GM19452 (cell line): ENCODE results near the gene ERP27.

ENCODE experiments used
- ATAC-seq: cut with Tn5 transposase; IDR thresholded peaks from one replicate; pipeline ENCODE4 v1.9.1; 2021; ENCODE audit not compliant: unreplicated experiment

ERP27 gene

DNA sequence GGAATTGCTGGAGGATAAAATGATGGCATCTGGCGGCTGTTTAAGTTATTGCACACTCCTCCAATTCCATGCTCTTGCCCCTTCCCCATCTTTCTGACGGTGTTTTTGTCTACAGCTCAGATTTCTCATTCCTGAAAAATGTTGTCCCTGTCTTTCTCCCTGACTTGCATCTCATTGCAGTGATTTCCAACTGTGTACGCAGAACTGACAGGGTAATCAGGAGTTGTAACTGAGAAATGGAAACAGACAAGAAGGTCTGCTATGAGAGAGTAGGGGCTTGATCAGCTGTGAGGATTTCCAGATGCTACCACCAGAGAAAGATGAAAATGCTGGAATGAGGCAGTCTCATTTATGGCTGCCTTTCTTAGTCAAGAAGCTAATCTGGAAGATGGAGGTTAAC is 1.3 kb downstream of the ERP27 start:
- no peak for ATAC-seq

DNA sequence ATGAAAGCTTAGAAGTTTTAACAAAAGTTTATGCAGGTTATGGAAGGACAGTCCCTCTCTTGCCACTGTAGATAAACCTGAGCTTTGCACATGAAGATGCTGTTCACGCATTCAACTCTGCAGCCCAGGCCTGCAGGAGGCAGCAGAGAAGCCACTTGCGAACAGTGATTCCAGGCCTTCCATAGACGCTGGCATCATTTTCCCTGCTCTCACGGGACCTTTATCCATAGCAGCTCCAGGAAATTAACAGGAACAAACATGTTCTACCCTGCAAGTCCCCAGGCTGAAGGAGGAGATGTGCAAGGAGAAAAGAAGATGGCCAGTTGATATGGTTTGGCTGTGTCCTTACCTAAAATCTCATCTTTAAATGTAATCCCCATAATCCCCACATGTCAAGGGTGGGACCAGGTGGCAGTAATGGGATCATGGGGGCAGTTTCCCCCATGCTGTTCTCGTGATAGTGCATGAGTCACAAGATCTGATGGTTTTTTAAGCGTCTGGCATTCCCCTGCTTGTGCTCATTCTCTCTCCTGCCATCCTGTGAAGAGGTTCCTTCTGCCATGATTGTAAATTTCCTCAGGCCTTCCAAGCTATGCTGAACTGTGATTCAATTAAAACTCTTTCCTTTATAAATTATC is 2.0 kb downstream of the ERP27 start:
- ATAC-seq, result no peak

DNA sequence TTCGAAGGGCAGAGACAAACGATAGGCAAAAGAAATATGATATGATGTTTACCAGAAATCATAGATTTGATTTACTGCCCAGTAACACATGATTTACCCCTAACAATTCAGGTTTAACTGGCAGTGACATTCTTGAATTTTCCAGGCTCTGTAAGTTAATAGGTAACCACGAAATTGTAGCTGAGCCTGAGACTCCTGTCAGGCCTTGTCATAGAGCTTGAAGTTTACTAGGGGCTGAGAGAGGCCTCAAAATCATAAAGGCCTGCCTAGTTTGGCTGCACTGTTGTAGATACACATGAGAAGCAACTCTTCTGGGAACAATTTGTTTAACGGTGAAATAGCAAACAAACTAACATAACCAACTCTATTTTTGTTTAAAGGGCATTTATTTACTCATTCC is 3.3 kb downstream of the ERP27 start:
- no peak for ATAC-seq

DNA sequence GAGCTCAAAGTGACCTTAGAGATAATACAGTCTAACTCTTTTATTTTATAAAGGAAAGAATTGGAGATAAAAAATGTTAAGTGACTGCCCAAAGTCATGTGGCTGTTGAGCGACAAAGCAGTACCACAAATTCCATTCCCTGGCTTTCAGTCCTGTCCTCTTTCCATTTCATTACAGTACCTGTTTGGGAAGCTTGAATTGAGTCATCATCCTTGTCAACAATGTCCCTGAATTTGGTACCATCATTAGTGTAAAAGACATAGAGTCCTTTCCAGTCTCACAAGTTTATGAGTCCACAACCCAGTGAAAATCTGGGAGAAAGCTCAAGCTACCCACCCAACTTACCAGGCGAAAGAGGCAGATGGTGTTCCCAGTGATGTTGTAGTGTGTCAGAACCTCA is 3.8 kb downstream of the ERP27 start:
- no peak for ATAC-seq

DNA sequence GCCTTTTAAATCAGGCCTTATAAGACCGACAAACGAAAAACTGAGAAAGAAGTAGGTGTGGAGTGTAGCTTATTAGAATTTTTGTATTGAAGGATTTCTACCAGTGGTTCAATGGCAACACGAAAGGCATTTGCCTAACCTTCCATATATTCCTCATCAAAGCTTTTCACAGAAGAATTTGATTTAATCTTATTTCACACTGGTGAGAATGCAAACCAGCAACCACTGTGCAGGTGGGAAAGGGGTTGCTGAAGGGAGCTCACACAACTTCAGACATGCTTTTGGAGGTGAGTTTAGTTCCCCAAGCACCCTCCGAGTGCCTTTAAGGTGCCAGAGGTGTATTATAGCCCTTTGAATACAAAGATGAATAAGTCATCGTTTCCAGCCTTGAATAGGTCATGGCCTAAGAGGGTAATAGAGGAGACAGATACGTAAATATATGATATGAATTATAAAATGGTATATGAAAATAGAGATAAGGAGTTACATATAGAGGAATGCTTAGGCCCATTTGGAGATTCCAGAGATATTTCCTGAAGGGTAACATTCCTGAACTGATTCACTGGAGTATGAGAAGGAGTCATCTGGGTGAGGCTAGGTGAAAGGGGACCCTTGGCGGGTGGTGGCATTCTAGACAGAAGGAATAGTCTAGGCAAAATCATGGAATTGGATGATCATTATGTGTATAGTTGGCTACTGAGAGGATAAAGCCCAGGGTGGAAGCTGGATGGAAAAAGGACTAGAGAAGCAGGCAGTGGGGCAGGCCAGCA is 6.4 kb downstream of the ERP27 start:
- no peak for ATAC-seq

DNA sequence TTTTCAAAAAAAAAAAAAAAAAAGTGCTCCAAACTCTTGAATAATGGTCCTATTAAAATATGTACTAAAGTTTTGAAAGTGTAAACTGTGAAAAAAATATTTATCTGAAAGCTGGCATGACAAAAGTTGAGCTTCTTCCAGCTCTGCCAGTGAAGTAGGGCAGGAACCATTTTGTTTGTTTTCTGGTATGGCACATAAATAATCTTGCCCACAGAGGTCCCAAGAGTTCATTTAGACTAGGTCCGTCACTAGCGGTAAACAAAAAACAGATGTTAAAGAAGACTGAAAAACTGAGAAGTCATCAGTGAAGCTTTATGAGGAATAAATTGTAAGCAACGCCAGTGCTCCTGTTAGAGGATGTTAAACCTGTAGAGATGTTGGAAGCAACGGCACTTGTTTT is 7.0 kb downstream of the ERP27 start:
- ATAC-seq, result no peak

- no peak for ATAC-seq
These were observed 8.0 kb downstream of the ERP27 start for GRCh38 chr12:14930299-14930698.

- ATAC-seq, result no peak
These were observed 9.4 kb downstream of the ERP27 start for GRCh38 chr12:14928931-14929330.

- ATAC-seq, result no peak
These were observed 11.1 kb downstream of the ERP27 start for GRCh38 chr12:14927267-14927666.

GRCh38 chr12:14924541-14924940 is 13.8 kb downstream of the ERP27 start:
- ATAC-seq, result no peak

GRCh38 chr12:14923944-14924343 is 14.4 kb downstream of the ERP27 start:
- ATAC-seq, result no peak

DNA sequence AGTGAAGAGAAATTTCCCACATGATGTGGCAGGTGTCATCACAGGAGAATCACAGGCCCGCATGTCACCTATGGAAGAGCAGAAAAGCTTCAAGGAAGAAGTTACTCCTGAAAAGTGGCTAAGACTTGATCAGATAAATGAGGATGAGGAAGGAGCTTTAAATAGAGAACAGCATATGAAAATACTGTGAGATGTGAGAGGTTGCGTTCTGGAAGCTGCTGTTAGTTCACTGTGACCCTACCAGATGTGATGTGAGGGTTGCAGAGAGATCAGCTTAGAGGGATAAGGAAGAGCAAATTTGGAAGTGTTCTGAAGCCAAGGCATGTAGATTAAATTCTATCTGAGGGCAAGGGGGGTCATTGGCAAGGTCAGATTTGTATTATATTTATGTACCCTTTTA is 17.1 kb downstream of the ERP27 start:
- ATAC-seq, result no peak

DNA sequence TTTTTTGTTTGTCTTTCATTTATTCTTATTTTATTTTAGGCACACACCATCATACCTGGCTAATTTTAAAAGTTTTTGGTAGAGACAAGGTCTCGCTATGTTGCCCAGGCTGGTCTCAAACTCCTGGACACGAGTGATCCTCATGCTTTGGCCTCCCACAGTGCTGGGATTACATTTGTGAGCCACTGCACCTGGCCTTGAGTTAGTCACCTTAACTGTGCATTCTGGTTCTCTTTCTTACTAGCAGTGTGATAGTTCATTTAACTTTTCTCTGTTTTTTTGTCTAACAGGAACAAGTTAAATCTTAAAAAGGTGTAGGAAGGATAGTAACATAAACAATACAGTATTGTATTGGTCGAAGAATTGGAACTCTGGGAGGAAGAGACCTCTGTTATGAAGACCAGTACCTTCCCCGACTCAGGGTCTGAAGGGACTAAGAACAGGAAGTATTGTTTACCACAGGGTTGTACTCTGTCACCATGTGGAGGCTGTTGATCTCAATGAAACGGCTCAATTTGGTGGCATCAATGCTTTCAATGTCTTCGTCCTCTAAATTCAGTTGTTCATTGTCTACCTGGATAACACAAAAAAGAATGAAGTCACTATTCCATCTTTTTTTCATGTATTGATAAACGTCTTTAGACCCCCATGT is 17.7 kb downstream of the ERP27 start:
- ATAC-seq, result no peak

- ATAC-seq, result no peak
These were observed 18.9 kb downstream of the ERP27 start for GRCh38 chr12:14919455-14919854.

DNA sequence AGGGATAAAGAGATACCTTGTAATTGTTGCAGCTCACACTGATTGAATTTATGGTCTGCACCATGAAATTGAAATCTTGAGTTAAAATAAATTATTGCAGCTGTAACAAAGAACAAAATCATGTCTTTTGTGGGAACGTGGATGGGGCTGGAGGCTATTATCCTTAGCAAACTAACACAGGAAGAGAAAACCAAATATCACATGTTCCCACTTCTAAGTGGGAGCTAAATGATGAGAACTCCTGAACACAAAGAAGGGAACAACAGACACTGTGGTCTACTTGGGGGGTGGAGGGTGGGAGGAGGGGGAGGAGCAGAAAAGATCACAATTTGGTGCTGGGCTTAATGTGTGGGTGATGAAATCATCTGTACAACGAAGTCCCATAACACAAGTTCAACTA is 22.6 kb downstream of the ERP27 start:
- no peak for ATAC-seq

DNA sequence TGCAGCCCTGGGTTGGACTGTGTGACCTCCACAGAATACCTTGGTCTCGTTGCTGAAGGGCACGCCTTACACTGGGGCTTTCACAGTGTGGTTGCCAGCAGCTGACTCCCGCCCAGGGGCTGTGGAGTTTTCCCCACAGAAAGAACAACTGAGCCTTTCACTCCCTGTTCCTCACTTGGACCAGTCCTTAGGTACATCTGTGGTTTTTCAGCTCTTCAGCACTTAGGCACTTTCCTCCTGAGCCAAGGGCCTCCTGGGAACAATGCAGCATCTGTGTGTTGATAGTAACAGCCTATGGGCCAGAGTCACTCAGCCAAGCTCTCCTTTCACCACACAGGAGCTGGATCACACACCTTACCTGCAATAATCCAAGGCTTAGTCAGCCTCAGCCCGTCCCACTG is 25.0 kb downstream of the ERP27 start:
- ATAC-seq, result no peak

DNA sequence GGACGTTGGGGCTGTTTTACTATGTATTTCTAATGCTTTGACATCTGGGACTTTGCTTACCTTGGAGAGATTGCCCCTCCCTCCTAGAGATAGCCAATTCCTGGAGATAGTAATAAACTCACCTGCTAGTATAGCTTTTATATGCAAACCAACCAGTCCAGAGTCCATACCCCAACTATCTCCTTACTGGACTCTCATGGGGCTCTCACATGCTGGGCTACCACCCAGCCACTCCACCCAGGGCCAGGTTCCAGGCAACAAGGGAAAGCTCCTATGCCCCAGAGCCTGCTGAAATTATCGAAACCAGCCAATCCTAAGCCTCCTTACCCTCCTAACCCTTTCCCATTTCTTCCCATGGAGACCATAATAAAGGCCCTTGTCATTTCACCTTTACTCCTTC is 27.2 kb downstream of the ERP27 start:
- ATAC-seq, result no peak

- no peak for ATAC-seq
These were observed 28.0 kb downstream of the ERP27 start for GRCh38 chr12:14910090-14910915.

DNA sequence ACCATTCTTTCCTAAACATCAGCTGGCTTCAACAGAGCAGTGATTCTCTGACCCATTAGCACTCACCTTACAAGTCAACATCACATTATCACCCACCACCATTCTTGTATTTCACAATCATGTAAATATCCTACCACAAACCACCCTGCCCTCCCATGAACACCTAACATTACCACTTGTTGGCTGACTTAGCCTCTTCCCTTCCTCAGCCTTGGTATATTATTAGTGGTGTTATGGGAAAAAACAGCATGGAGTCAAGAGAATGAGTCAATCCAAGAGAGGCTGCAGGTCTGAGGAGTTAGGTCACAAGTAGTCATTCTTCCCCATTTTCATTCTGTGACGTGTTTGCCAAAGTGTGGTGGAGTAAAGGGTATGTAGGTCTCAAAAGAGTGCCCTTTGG is 30.4 kb downstream of the ERP27 start:
- no peak for ATAC-seq

DNA sequence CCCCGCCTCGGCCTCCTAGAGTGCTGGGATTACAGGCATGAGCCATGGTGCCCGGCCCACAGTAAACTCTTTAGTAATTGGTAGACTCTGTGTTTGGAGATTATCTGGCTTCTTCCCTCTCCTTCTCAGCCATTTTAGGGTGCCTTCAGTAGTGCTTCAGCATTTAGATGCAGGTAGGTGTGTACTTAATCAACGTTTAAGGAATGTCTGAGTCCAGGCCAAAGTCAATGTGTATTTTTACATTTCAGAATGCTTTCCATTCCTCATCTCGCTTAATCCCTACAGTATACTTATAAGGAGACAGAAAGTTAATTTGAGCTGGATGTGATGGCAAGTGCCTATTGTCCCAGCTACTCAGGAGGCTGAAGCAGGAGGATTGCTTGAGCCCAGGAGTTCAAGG is 32.2 kb downstream of the ERP27 start:
- ATAC-seq, result no peak

DNA sequence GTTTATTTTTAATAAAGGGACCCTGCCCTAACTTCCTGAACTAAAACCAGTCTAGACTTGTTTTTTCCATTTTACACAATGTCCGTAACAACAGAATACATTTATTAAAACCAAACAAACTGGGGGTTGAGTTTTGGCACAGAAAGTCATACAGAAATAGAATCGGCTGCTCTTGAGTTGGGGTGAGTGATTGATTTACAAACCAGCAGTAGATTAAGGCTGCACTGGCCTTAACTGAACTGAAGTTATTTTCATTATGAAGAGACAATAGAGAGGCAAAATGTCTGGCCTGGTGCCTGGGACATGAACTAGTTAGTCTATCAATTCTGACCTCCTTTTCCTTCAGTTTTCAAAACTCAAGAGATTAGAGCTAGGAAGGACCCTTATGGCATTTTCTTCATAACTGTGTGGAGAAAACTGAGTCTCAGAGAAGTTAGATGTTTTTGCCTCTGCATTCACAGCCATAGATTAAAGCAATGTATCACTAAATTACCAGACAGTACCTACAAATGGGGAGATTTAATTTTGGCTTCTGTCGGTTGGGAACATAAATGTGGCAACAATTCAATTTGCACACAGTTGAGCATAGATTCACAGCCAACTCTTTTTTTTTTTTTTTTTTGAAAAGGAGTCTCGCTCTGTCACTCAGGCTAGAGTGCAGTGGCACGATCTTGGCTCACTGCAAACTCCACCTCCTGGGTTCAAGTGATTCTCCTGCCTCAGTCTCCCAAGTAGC is 32.9 kb downstream of the ERP27 start:
- no peak for ATAC-seq
